Uterus (tissue), 4 donors: ENCODE measurements around the gene TMEM92. TPM values are rescaled to one million over a fixed set of nuclear protein-coding genes. Genes with fewer than 3 reads are reported as not detected.
"Not testable (repeated sequence)": the region's sequence is repeated elsewhere in the genome, so short reads cannot be mapped to it uniquely, and the experiment has no call there.

Experiments
- DNase-seq, 2 donors: peaks; one replicate each; pipeline ENCODE4 v3.0.0-alpha.2; 2019 to 2020
- H3K27ac ChIP-seq, 2 donors: fragments of 200-600 bp; sonication (generic); 1 replicate in 1 of 2; 2 replicates in 1 of 2; pipeline ENCODE4 v1.5.1; 2016 to 2018
- H3K27me3 ChIP-seq, 2 donors: fragments of 200-600 bp; sonication (generic); one replicate each; pipeline ENCODE4 v1.5.1; 2018 to 2019; ENCODE audit warnings: control low read depth in 1 of 2
- H3K36me3 ChIP-seq, 2 donors: fragments of 200-600 bp; sonication (generic); one replicate each; pipeline ENCODE4 v1.5.1; 2019; ENCODE audit warnings: control low read depth in 1 of 2
- H3K4me1 ChIP-seq, 2 donors: fragments of 200-600 bp; sonication (generic); one replicate each; pipeline ENCODE4 v1.5.1; 2018 to 2019; ENCODE audit warnings: control low read depth in 1 of 2
- H3K4me3 ChIP-seq, 2 donors: fragments of 200-600 bp; sonication (generic); 1 replicate in 1 of 2; 2 replicates in 1 of 2; pipeline ENCODE4 v1.5.1; 2018 to 2019; ENCODE audit warnings: mild to moderate bottlenecking in 1 of 2
- H3K9me3 ChIP-seq, 2 donors: fragments of 200-600 bp; sonication (generic); one replicate each; pipeline ENCODE4 v1.5.1; 2019; ENCODE audit warnings: control low read depth in 1 of 2
- CTCF ChIP-seq, 4 experiments: fragments of 200-600 bp in 2 of 4; fragments of 450-650 bp in 2 of 4; sonication (generic) in 2 of 4; IDR thresholded peaks; one replicate each; pipeline ENCODE4 v1.5.1; 2016 to 2019; ENCODE audit warnings: antibody characterized with exemption in 4 of 4, mild to moderate bottlenecking in 2 of 4, moderate library complexity in 1 of 4
- POLR2A ChIP-seq, 2 donors: fragments of 450-650 bp; IDR thresholded peaks; one replicate each; pipeline ENCODE4 v1.6.1; 2016; ENCODE audit warnings: antibody characterized with exemption in 2 of 2, mild to moderate bottlenecking in 1 of 2, moderate library complexity in 1 of 2
- intact Hi-C: fragments of 100-400 bp; cut with DNase I; formaldehyde crosslinking; loops from one replicate; pipeline ENCODE4 v1.15.1; 2023; ENCODE audit warnings: low total_unique reads
- total RNA-seq, 4 donors: library from RNA; depleted of rRNA in 3 of 4; stranded (reverse); fragments of >200 nt in 3 of 4; gene quantifications; one replicate each; pipeline versions ENCODE4 v1.1.0 to v1.2.4, GENCODE V29; 2014 to 2023
- donor health status: DM: yes; HTN: yes; CAD: no.

The TMEM92 gene
- total RNA-seq, 4 donors from 2014 or later = 0.07 to 0.91 TPM; not detected in 2

GRCh38 chr17:50268743-50269275 is 5.5 kb upstream of the TMEM92 start:
- Histone ChIP-seq H3K4me3 (no peak overlapping the region), H3K27ac (peak overlapping the region; percentile 92 to 93), H3K36me3 (no peaks in the 10 kb centered on the region), H3K27me3 (no peaks in the 10 kb centered on the region), H3K9me3 (no peaks in the 10 kb centered on the region), H3K4me1 (peaks cover 39 to 44% of the 10 kb centered on the region in 2 donors)
- peak in 1 of 2 donors; percentile 18 for DNase-seq
- TF ChIP-seq CTCF (IDR thresholded peaks at IDR 0.05) = no peak
- no peak for TF ChIP-seq POLR2A (IDR thresholded peaks at IDR 0.05)
- intact Hi-C loops = no loop called here

DNA sequence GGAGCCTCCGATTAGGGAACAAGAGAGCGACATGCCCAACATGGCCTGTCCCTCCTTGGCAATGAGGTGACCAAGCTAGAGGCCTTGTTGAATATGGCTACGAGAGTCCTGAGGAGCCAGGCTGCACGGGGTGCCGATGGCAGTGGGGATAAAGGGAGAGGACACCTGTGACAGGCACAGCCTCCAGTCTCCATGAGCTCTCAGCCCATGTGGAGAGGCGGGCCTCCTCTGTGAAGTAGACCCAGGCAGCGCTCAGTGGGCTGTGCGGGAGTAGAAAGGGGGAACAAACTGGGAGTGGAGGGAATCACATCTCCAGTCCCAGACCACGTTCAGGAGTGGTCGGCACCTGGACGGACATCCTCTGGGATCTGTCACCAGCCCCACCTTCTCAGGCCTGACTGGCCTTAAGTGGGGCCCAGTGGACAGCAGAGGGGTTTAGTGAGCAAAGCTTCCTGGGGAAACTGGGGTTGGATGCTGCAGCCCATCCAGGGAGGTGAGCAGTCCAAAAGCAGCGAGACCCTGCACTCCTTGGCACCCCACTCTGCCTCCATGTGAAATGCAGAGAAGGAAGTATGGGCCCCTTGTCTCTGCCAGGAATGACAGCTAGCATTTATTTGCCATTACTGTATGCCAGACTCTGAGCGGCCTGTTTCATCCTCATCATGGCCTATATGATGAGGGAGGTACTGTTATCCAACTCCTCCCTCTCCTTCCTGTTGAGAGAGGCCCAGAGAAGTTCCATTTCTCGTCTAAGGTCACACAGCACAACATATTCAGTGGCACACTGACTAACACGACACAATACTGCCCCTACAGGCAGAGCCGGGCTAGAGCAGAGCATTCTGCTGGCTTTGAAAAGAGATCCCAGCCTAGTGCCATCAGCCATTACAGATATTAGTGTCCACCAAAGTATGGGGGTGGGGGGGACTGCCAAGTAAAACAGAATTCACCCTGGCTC is 4.5 kb upstream of the TMEM92 start:
- Histone ChIP-seq H3K4me3 (no peak overlapping the region), H3K9me3 (no peaks in the 10 kb centered on the region), H3K27me3 (no peaks in the 10 kb centered on the region), H3K4me1 (peaks cover 34% of the 10 kb centered on the region in 2 donors), H3K27ac (peak overlapping the region; percentile 92 to 93), H3K36me3 (no peaks in the 10 kb centered on the region)
- TF ChIP-seq CTCF (IDR thresholded peaks at IDR 0.05) = peak; percentile 67 to 88 (median 78)
- no peak for TF ChIP-seq POLR2A (IDR thresholded peaks at IDR 0.05)
- intact Hi-C loops = no loop called here
- DNase-seq = peak; percentile 79 to 86

DNA sequence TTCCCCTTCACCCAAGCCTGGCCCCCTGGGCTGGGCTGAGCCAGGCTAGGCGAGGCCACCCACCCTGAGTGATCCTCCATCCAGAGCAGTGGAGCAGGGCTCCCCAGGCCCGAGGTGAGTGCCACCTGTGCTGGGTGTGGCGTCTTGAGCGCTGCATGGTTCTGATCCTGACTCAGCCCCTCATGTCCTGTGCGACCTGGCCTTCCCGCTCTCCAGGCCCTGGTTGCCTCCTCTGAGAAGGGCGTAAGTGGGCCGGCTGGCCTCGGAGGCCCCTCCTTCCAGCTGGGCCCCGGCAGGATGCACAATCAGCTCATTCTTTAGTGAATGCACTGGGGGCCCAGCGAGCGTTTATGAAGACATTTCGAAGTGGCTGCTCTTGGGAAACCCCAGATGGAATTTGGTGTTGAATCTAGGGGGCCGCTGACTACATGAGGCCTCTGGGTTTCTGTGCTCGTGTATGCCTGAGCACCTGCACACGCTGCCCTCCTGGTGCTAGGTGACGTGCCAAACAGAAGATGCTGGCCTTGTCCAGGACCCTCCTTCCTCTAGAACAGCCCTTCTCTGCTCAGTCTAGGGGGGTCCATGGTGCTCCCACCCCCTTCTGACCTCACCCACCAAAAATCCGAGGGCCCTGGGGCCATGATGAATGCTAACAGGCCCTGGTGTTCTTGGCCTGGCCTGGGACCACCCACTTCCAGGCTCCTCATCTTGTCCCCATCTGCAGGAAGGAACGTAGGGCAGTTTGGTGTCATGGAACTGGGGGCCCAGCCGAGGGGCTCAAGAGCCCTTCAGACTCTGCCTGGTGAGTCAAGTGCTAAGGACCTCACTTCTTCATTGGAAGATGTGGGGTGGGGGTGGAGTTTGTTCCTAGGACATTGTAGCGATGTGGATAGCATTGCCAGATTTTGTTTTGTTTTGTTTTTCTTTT is 3.6 kb upstream of the TMEM92 start:
- peak overlapping the region; percentile 92 to 93 for H3K27ac ChIP-seq
- intact Hi-C loops = no loop called here
- H3K27me3 ChIP-seq = no peaks in the 10 kb centered on the region
- no peak overlapping the region for H3K4me3 ChIP-seq
- TF ChIP-seq POLR2A (IDR thresholded peaks at IDR 0.05) (no peak), CTCF (IDR thresholded peaks at IDR 0.05) (peak in 1 of 4 experiments; percentile 4)
- no peaks in the 10 kb centered on the region for H3K36me3 ChIP-seq
- H3K4me1 ChIP-seq = peaks cover 25 to 26% of the 10 kb centered on the region in 2 donors
- H3K9me3 ChIP-seq = no peaks in the 10 kb centered on the region
- peak; percentile 71 to 75 for DNase-seq

GRCh38 chr17:50271363-50271750 is 2.9 kb upstream of the TMEM92 start:
- intact Hi-C loops, DNase-seq, H3K27me3 ChIP-seq, H3K4me3 ChIP-seq, H3K9me3 ChIP-seq, H3K36me3 ChIP-seq: not testable (repeated sequence)
- peak overlapping the region; percentile 92 to 93 for H3K27ac ChIP-seq
- peaks cover 18 to 21% of the 10 kb centered on the region in 2 donors for H3K4me1 ChIP-seq

- TF ChIP-seq POLR2A (IDR thresholded peaks at IDR 0.05) (no peak), CTCF (IDR thresholded peaks at IDR 0.05) (no peak)
- peak overlapping the region; percentile 92 to 93 for H3K27ac ChIP-seq
- no peaks in the 10 kb centered on the region for H3K36me3 ChIP-seq
- peak; percentile 45 for DNase-seq
- peak overlapping the region; percentile 38 to 61 for H3K4me3 ChIP-seq
- intact Hi-C loops = loop anchor here (2.0 kb wide), 1 partner anchor 71 kb away; the partner anchor contains the start of gene COL1A1
- peaks cover 10 to 15% of the 10 kb centered on the region in 2 donors for H3K4me1 ChIP-seq
- H3K9me3 ChIP-seq = no peaks in the 10 kb centered on the region
- H3K27me3 ChIP-seq = no peaks in the 10 kb centered on the region
Observed at GRCh38 chr17:50272246-50272645, 2.0 kb upstream of the TMEM92 start.
